GM12874 (cell line): ENCODE results near the gene DPYD.

Source experiments
- TF ChIP-seq, protein P1 (sequence below): IDR thresholded peaks from 2 replicates; pipeline ENCODE4 v1.5.1; 2011; ENCODE audit warnings: low read depth, mild to moderate bottlenecking, control low read depth, low read length, moderate library complexity; ENCODE audit not compliant: insufficient read depth

The DPYD gene

DNA sequence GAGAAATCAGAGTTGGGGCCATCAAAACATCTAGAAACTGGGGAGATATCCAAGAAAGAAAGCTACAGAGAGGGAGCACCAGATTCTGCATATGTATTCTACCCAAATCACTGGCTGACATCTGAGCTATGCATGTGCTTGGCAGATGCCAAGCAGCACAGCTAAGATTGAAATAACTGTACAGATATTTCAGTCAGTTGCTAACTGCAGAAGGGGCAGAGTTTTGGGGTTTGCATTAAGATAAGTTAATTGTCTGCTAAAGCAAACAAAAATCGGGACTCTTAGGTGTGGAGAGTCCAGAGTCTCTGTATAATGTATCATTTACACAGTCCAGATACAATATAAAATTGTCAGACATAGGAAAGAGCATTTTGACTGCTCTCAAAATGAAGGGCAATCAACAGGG, 762.1 kb downstream of the DPYD start:
- TF ChIP-seq, protein P1, sequence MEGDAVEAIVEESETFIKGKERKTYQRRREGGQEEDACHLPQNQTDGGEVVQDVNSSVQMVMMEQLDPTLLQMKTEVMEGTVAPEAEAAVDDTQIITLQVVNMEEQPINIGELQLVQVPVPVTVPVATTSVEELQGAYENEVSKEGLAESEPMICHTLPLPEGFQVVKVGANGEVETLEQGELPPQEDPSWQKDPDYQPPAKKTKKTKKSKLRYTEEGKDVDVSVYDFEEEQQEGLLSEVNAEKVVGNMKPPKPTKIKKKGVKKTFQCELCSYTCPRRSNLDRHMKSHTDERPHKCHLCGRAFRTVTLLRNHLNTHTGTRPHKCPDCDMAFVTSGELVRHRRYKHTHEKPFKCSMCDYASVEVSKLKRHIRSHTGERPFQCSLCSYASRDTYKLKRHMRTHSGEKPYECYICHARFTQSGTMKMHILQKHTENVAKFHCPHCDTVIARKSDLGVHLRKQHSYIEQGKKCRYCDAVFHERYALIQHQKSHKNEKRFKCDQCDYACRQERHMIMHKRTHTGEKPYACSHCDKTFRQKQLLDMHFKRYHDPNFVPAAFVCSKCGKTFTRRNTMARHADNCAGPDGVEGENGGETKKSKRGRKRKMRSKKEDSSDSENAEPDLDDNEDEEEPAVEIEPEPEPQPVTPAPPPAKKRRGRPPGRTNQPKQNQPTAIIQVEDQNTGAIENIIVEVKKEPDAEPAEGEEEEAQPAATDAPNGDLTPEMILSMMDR = no peak

DNA sequence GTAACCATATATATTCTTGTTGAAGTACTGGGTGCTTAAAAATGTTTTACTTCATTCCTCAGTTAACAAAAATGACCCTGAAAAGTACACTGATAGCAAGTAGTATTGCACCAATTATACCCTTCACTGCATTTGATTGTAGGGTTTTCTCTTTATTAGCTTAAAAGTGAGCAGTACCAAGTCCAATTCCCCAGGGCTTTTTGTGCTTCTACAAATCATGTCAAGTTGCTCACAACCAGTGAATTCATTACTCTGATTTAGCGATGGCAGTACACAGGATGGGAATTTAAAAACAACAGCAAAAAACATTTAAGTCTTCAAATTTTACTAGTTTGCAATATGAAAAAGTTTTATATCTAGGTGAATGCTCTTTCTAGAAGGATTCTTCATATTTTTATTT, 762.8 kb downstream of the DPYD start:
- TF ChIP-seq, protein P1 = no peak

DNA sequence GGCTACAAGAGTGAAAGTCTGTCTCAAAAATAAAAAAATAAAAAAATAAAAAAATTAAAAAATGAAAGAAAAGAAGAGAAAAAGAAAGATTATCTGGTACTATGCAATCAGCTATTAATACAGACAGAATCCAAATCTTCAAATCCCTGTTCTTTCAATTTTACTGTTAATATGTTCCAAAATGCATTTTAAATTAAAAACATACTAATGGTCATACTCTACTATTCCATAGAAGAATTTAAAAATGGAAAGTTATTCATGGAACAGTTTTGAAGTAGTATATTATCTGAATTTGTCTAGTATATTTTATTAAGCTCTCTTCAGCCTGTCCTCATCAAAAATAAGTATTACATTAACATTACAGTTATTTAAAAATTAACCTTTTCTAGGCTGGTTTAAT, 769.2 kb downstream of the DPYD start:
- TF ChIP-seq, protein P1 = no peak

DNA sequence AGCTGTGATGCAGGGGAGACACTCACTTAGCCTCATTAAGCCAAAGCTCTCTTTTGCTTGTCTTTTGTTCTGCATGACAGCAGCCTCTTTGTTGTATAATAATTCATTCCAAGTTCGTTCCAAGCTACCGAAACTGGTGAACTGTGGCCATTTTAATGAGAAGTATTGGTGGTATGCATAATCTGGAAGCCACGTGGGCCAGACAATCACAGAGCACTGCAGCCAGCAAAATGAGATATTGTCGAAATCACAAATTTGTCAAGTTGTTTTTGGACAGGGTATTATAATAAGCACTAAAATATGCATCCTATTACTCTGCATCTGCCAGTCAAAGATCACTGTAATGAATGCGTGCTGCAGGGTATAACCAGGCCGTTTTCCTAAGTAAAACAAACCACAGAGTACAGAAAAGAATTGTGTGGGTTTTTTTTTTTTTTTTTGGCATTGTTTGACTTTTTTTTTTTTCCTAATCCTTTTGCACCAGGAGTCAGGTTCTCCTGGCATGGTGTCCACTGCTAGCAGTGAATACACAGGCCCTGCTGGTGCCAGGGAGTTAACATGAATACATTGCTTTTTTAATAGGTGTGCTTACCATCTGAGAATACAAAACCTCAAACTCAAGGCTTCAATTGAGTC, 775.4 kb downstream of the DPYD start:
- TF ChIP-seq, protein P1 = no peak

DNA sequence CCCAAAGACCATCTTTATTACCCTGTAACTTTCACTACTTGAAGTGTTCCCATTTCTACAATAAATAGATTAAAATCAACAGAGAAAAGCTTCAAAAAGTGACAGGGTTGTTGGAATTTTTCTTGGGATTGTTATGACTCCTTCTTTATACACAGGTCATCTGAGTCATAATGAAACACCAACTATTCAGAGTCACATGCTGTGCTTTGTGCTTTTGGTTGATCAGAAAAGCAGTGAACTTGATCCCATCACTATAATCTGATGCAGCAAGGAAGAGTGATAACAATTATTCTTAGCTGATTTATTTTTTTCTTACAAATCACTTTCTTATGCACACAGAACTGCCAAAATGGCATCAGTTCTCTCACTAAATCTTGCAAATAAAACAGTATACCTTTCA, 776.3 kb downstream of the DPYD start:
- TF ChIP-seq, protein P1 = no peak

DNA sequence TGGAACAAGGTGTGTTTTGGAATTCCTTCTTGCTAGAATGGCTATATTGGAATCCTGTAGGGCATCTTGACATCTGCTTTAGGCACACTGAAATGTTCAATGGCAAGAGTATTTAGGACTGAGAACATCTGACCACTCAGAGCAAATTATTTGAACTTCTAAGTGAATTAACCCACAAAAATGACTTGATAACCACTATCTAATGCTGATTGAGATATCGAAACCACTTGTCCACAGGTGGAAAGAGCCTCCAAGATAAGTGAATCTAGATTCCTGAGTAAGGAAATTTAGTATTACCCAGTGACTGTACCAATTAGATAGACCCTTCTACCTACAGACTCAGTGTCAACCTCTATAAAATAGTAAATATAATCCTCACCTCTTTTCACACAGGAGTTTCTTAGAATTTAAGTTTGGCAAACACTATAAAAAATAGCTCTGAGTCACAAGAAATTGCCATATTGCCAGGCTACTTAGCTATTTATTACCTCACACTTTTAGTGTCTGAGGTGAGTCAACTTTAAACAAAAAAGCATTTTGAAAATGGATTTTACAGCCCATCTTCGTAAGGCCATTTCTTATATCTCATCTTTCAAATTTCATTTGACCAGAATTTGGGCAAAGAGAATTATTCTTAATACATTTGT, 777.5 kb downstream of the DPYD start:
- TF ChIP-seq, protein P1 = no peak

DNA sequence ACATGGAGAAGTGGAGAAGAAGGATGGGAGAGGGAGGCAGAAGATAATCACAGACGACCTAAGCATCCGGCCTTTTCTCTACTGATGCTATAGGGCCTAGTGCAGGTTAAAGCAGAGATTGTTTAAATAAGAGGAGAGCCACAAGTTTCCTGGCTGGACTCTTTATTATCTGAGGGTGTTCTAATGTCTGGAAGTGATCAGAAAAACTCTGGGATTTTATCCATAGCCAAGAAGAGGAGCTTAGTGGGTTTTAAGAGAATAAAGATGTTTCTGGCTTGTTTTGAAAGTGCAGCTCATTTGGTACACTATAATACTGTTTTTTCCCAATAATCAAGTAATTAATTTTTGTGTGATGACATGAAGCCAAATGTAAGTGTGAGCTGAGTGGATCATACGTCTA, 780.2 kb downstream of the DPYD start:
- TF ChIP-seq, protein P1 = no peak
